Measurements from ENCODE around the gene FKBP5. TPM values are rescaled to one million over a fixed set of nuclear protein-coding genes. Genes with fewer than 3 reads are reported as not detected.
"Not testable (repeated sequence)": the region's sequence is repeated elsewhere in the genome, so short reads cannot be mapped to it uniquely, and the experiment has no call there.

Gene FKBP5
- total and polyA plus RNA-seq, 2 of the 4 experiments (the other 2 are of a cell fraction) = 6.8 to 7.0 TPM

- POLR2A ChIA-PET (ENCODE audit: unreplicated experiment); H3K4me3 ChIP-seq (ENCODE audit: insufficient read depth, low read depth, low read length); H2BK20ac ChIP-seq (ENCODE audit: low read depth, low read length); H3K18ac ChIP-seq (ENCODE audit: low read depth, low read length); H3K4me2 ChIP-seq (ENCODE audit: low read depth, low read length); H3K4ac ChIP-seq (ENCODE audit: low read depth, low read length); CTCF ChIA-PET; H3K56ac ChIP-seq (ENCODE audit: extremely low read depth, insufficient read depth, low read length); H3K23ac ChIP-seq (ENCODE audit: low read depth, low read length); H3K27me3 ChIP-seq (ENCODE audit: control insufficient read depth, insufficient read depth, low read length); H3K36me3 ChIP-seq (ENCODE audit: control insufficient read depth, insufficient read depth, low read length); H2BK120ac ChIP-seq (ENCODE audit: low read depth, low read length); H3K14ac ChIP-seq (replicated peaks; ENCODE audit: low read depth, low read length); H2AFZ ChIP-seq (replicated peaks; ENCODE audit: low read length, poor library complexity); ATAC-seq (ENCODE audit: low read depth); H2AK5ac ChIP-seq (ENCODE audit: low read depth, low read length); H2BK5ac ChIP-seq (ENCODE audit: low read depth, low read length, poor library complexity, severe bottlenecking); H3K9me1 ChIP-seq (ENCODE audit: insufficient read depth, low read length); H3K4me1 ChIP-seq (ENCODE audit: control insufficient read depth, insufficient read depth, low read length); DNase-seq; intact Hi-C loops (cut with micrococcal nuclease); H4K91ac ChIP-seq (ENCODE audit: insufficient read depth, low read depth, low read length); H3K27ac ChIP-seq (ENCODE audit: insufficient read depth, low read length); in situ Hi-C loops (cut with MboI; ENCODE audit: low sequenced_read_pairs); dilution Hi-C loops (cut with HindIII; ENCODE audit: low sequenced_read_pairs, unreplicated experiment); H2AK9ac ChIP-seq (replicated peaks; ENCODE audit: low read depth, low read length, poor library complexity); H3K9me3 ChIP-seq (ENCODE audit: control insufficient read depth, insufficient read depth, low read length); H4K20me1 ChIP-seq (ENCODE audit: insufficient read depth, low read length); H2BK15ac ChIP-seq (ENCODE audit: low read depth, low read length); H3K9ac ChIP-seq (ENCODE audit: low read depth, low read length); H4K8ac ChIP-seq (ENCODE audit: low read depth in 2 of 2, low read length in 2 of 2); H4K5ac ChIP-seq (ENCODE audit: low read depth, low read length); BruUV-seq (replicated peaks): not testable (repeated sequence)
- no CpG with 5 or more reads among the region's 9 CpGs for WGBS, 2 experiments (ENCODE audit: extremely low coverage in 2 of 2, insufficient read length in 1 of 2)
- peaks cover 5 to 24% of the 10 kb centered on the region in 2 experiments for H3K79me1 ChIP-seq (ENCODE audit: low read depth in 1 of 2, low read length in 2 of 2)
These were observed 18.3 kb downstream of the FKBP5 start for GRCh38 chr6:35670453-35670852.
